ENCODE data around the gene MCC. TPM values are rescaled to one million over a fixed set of nuclear protein-coding genes. Genes with fewer than 3 reads are reported as not detected.

The MCC gene
- total and polyA plus RNA-seq, 2 experiments from 2014 or later: 8.3 to 31.5 TPM

- Histone ChIP-seq H3K4me2 (peak overlapping the region; percentile 16), H2AFZ (no peak overlapping the region), H4K20me1 (ENCODE audit: insufficient read depth, poor library complexity, severe bottlenecking) (peaks cover 3% of the 10 kb centered on the region), H3K9me3 (ENCODE audit: low read depth) (no peaks in the 10 kb centered on the region), H3K36me3 (replicated peaks; ENCODE audit: insufficient read depth, low read depth) (no peaks in the 10 kb centered on the region), H3K9me2 (replicated peaks; ENCODE audit: insufficient read depth) (no peaks in the 10 kb centered on the region), H3K27me3 (no peaks in the 10 kb centered on the region), H3K79me2 (peaks cover 61% of the 10 kb centered on the region), H3K27ac (peak overlapping the region; percentile 7), H3K4me1 (ENCODE audit: insufficient read depth) (peaks cover 18% of the 10 kb centered on the region), H3K4me3 (no peak overlapping the region)
- DNase-seq (ENCODE audit: low spot score): no peak
- TF ChIP-seq EZH2 (IDR thresholded peaks at IDR 0.05; ENCODE audit: borderline replicate concordance) (no peak), EZH2phosphoT487 (IDR thresholded peaks at IDR 0.05; ENCODE audit: low read depth, severe bottlenecking, unreplicated experiment) (no peak), CTCF (IDR thresholded peaks at IDR 0.05; ENCODE audit: poor library complexity) (no peak)
- 53% methylated on average over 4 of the region's 4 CpGs for WGBS (ENCODE audit: low lambda C conversion rate, missing lambda C conversion rate)
Measured at GRCh38 chr5:113224605-113225065, 263.6 kb downstream of the MCC start.

GRCh38 chr5:113223831-113224604 lies 264.2 kb downstream of the MCC start:
- Histone ChIP-seq H3K4me1 (ENCODE audit: insufficient read depth) (peaks cover 20% of the 10 kb centered on the region), H3K4me3 (no peak overlapping the region), H3K9me2 (replicated peaks; ENCODE audit: insufficient read depth) (no peaks in the 10 kb centered on the region), H4K20me1 (ENCODE audit: insufficient read depth, poor library complexity, severe bottlenecking) (peaks cover 3% of the 10 kb centered on the region), H3K9me3 (ENCODE audit: low read depth) (no peaks in the 10 kb centered on the region), H2AFZ (no peak overlapping the region), H3K79me2 (peaks cover 60% of the 10 kb centered on the region), H3K27me3 (no peaks in the 10 kb centered on the region), H3K36me3 (replicated peaks; ENCODE audit: insufficient read depth, low read depth) (no peaks in the 10 kb centered on the region), H3K4me2 (peak overlapping the region; percentile 16), H3K27ac (peak overlapping the region; percentile 7)
- no peak for TF ChIP-seq CTCF (IDR thresholded peaks at IDR 0.05; ENCODE audit: poor library complexity)
- TF ChIP-seq EZH2 (IDR thresholded peaks at IDR 0.05; ENCODE audit: borderline replicate concordance): no peak
- no peak for TF ChIP-seq EZH2phosphoT487 (IDR thresholded peaks at IDR 0.05; ENCODE audit: low read depth, severe bottlenecking, unreplicated experiment)
- WGBS (ENCODE audit: low lambda C conversion rate, missing lambda C conversion rate): 73% methylated on average over 13 of the region's 13 CpGs
- no peak for DNase-seq (ENCODE audit: low spot score)

- H3K27me3 ChIP-seq: no peaks in the 10 kb centered on the region
- H3K79me2 ChIP-seq: peaks cover 60% of the 10 kb centered on the region
- no peak overlapping the region for H3K4me3 ChIP-seq
- no peak overlapping the region for H2AFZ ChIP-seq
- TF ChIP-seq EZH2phosphoT487 (IDR thresholded peaks at IDR 0.05; ENCODE audit: low read depth, severe bottlenecking, unreplicated experiment): no peak
- H3K36me3 ChIP-seq (replicated peaks; ENCODE audit: insufficient read depth, low read depth): no peaks in the 10 kb centered on the region
- no peaks in the 10 kb centered on the region for H3K9me3 ChIP-seq (ENCODE audit: low read depth)
- H4K20me1 ChIP-seq (ENCODE audit: insufficient read depth, poor library complexity, severe bottlenecking): peaks cover 3% of the 10 kb centered on the region
- no peak overlapping the region for H3K4me2 ChIP-seq
- WGBS (ENCODE audit: low lambda C conversion rate, missing lambda C conversion rate): 92% methylated on average over 3 of the region's 3 CpGs
- no peak overlapping the region for H3K27ac ChIP-seq
- H3K4me1 ChIP-seq (ENCODE audit: insufficient read depth): peaks cover 27% of the 10 kb centered on the region
- no peak for DNase-seq (ENCODE audit: low spot score)
- H3K9me2 ChIP-seq (replicated peaks; ENCODE audit: insufficient read depth): no peaks in the 10 kb centered on the region
Measured at GRCh38 chr5:113223315-113223714, 264.9 kb downstream of the MCC start.

Measured in hepatocyte (in vitro differentiated cells).